ENCODE measurements around the gene BRICD5.

Gene BRICD5

GRCh38 chr16:2165861-2166260 lies 44.8 kb downstream of the BRICD5 start:
- Histone ChIP-seq H3K4me1 (ENCODE audit: control insufficient read depth, low read depth, low read length) (no peaks in the 10 kb centered on the region), H3K27ac (ENCODE audit: low read length) (no peak overlapping the region), H3K9me3 (ENCODE audit: control insufficient read depth, low read depth, low read length) (no peaks in the 10 kb centered on the region), H3K9ac (ENCODE audit: low read length) (no peak overlapping the region), H3K27me3 (ENCODE audit: control insufficient read depth, insufficient read depth, low read length) (no peaks in the 10 kb centered on the region), H3K4me3 (ENCODE audit: low read length) (no peak overlapping the region), H3K36me3 (ENCODE audit: control insufficient read depth, low read depth, low read length) (peaks cover 27% of the 10 kb centered on the region)

- Histone ChIP-seq H3K36me3 (ENCODE audit: control insufficient read depth, low read depth, low read length) (peaks cover 20% of the 10 kb centered on the region), H3K27me3 (ENCODE audit: control insufficient read depth, insufficient read depth, low read length) (no peaks in the 10 kb centered on the region), H3K9me3 (ENCODE audit: control insufficient read depth, low read depth, low read length) (no peaks in the 10 kb centered on the region), H3K4me1 (ENCODE audit: control insufficient read depth, low read depth, low read length) (no peaks in the 10 kb centered on the region), H3K27ac (ENCODE audit: low read length) (no peak overlapping the region), H3K4me3 (ENCODE audit: low read length) (no peak overlapping the region), H3K9ac (ENCODE audit: low read length) (no peak overlapping the region)
Observed at GRCh38 chr16:2163211-2163881, 47.3 kb downstream of the BRICD5 start.

DNA sequence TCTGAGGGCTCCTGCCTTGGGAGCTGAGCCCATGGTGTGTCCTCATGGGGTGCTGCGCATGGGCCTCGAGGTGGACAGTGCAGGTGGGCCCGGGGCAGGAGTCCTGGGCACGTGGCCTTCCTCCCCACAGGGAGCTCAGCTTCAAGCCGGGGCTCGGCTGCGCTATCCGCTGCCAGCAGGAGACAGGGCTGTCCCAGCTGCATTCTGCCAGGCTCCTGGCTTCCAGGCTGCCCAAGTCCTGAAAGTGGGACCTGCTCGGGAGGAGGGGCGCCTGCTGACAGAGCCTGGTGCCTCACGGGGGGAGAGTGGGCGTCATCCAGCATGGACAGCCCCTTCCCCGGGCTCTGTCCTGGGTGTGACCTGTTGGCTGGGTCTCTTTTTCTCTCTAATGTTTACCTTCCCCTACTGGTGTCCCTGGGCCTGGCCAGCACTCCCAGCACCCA lies 48.0 kb downstream of the BRICD5 start:
- no peak overlapping the region for H3K27ac ChIP-seq (ENCODE audit: low read length)
- H3K9me3 ChIP-seq (ENCODE audit: control insufficient read depth, low read depth, low read length): no peaks in the 10 kb centered on the region
- no peaks in the 10 kb centered on the region for H3K4me1 ChIP-seq (ENCODE audit: control insufficient read depth, low read depth, low read length)
- no peak overlapping the region for H3K9ac ChIP-seq (ENCODE audit: low read length)
- H3K27me3 ChIP-seq (ENCODE audit: control insufficient read depth, insufficient read depth, low read length): no peaks in the 10 kb centered on the region
- H3K36me3 ChIP-seq (ENCODE audit: control insufficient read depth, low read depth, low read length): peaks cover 15% of the 10 kb centered on the region
- H3K4me3 ChIP-seq (ENCODE audit: low read length): no peak overlapping the region

GRCh38 chr16:2161911-2162310 lies 48.8 kb downstream of the BRICD5 start:
- Histone ChIP-seq H3K4me1 (ENCODE audit: control insufficient read depth, low read depth, low read length) (peaks cover 2% of the 10 kb centered on the region), H3K27me3 (ENCODE audit: control insufficient read depth, insufficient read depth, low read length) (no peaks in the 10 kb centered on the region), H3K4me3 (ENCODE audit: low read length) (no peak overlapping the region), H3K9me3 (ENCODE audit: control insufficient read depth, low read depth, low read length) (no peaks in the 10 kb centered on the region), H3K27ac (ENCODE audit: low read length) (no peak overlapping the region), H3K36me3 (ENCODE audit: control insufficient read depth, low read depth, low read length) (peaks cover 11% of the 10 kb centered on the region), H3K9ac (ENCODE audit: low read length) (no peak overlapping the region)

- Histone ChIP-seq H3K27me3 (ENCODE audit: control insufficient read depth, insufficient read depth, low read length) (no peaks in the 10 kb centered on the region), H3K4me1 (ENCODE audit: control insufficient read depth, low read depth, low read length) (peaks cover 6% of the 10 kb centered on the region), H3K9me3 (ENCODE audit: control insufficient read depth, low read depth, low read length) (no peaks in the 10 kb centered on the region), H3K9ac (ENCODE audit: low read length) (no peak overlapping the region), H3K27ac (ENCODE audit: low read length) (no peak overlapping the region), H3K4me3 (ENCODE audit: low read length) (no peak overlapping the region), H3K36me3 (ENCODE audit: control insufficient read depth, low read depth, low read length) (peaks cover 3% of the 10 kb centered on the region)
Observed at GRCh38 chr16:2160915-2161551, 49.6 kb downstream of the BRICD5 start.

All from iPS-18a (cell line).